Right cardiac atrium (tissue), 5 donors: ENCODE data around the gene ZNF431. TPM values are rescaled to one million over a fixed set of nuclear protein-coding genes. Genes with fewer than 3 reads are reported as not detected.
"Not testable (repeated sequence)": the region's sequence is repeated elsewhere in the genome, so short reads cannot be mapped to it uniquely, and the experiment has no call there.

Experiments
- ATAC-seq, 2 donors: fragments of 200-7000 bp; cut with Tn5 transposase; one replicate each; pipeline versions ENCODE4 v1.8.0 to v1.9.1; 2020; ENCODE audit warnings: moderate library complexity in 2 of 2, mild to moderate bottlenecking in 1 of 2
- DNase-seq, 3 donors: peaks; one replicate each; pipeline ENCODE4 v3.0.0-alpha.2; 2020
- H3K27ac ChIP-seq: one replicate; pipeline ENCODE4 v1.5.1; 2013; ENCODE audit warnings: mild to moderate bottlenecking, low read length, control low read depth, moderate library complexity
- H3K27me3 ChIP-seq: one replicate; pipeline ENCODE4 v1.6.1; 2013; ENCODE audit not compliant: control insufficient read depth, insufficient read depth
- H3K4me1 ChIP-seq: one replicate; pipeline ENCODE4 v1.6.1; 2013; ENCODE audit warnings: low read length; ENCODE audit not compliant: control insufficient read depth, insufficient read depth
- H3K4me3 ChIP-seq: one replicate; pipeline ENCODE4 v1.5.1; 2013; ENCODE audit warnings: low read length, control low read depth
- H3K9me3 ChIP-seq: one replicate; pipeline ENCODE4 v1.6.1; 2013; ENCODE audit warnings: low read length; ENCODE audit not compliant: control insufficient read depth
- WGBS: extraction: QIAGEN DNeasy Blood & Tissue Kit; methylation state at CpG from one replicate; pipeline ENCODE4 v1.1.7; 2013; 5-methylcytosine and 5-hydroxymethylcytosine counted together
- intact Hi-C, 4 donors: fragments of 100-400 bp; cut with DNase I; formaldehyde crosslinking; loops; one replicate each; pipeline versions ENCODE4 v1.11.0 to v1.14.0; 2022 to 2023
- polyA plus RNA-seq: library from polyadenylated mRNA; stranded (reverse); fragments of 200-250 nt; gene quantifications from one replicate; pipeline ENCODE4 v1.2.3, GENCODE V29; 2013
- total RNA-seq, 4 donors: library from RNA; stranded (reverse); fragmentation: NEBNext Ultra II Directional; extraction: Animal tissue kit (Norgen Biotek cat#: 25700); gene quantifications; one replicate each; pipeline ENCODE4 v1.2.1, GENCODE V29; 2021
- donor health status: healthy with polysubstance abuse.
- donor health status: DM: no; HTN: yes; CAD: no.
- donor health status: DM: no; HTN: no; CAD: no.
- donor health status: DM: no; HTN: yes; CAD: no; lungs with severe emphysema.
- donor health status: DM: yes; HTN: yes; CAD: no.

ZNF431 gene
- total and polyA plus RNA-seq, 5 donors: 6.2 to 12.5 (median 9.2) TPM

GRCh38 chr19:21229938-21230337 lies 88.1 kb downstream of the ZNF431 start:
- H3K9me3 ChIP-seq, DNase-seq, H3K27me3 ChIP-seq, H3K27ac ChIP-seq, ATAC-seq, H3K4me1 ChIP-seq, H3K4me3 ChIP-seq, intact Hi-C loops: not testable (repeated sequence)
- WGBS: 72% methylated on average over 3 of the region's 3 CpGs

GRCh38 chr19:21233691-21234090 lies 91.9 kb downstream of the ZNF431 start:
- no peak for ATAC-seq
- H3K9me3 ChIP-seq: no peaks in the 10 kb centered on the region
- DNase-seq: no peak
- H3K27ac ChIP-seq: no peak overlapping the region
- H3K4me3 ChIP-seq: no peak overlapping the region
- intact Hi-C loops: no loop called here
- H3K27me3 ChIP-seq: no peaks in the 10 kb centered on the region
- H3K4me1 ChIP-seq: no peaks in the 10 kb centered on the region
- WGBS: 89% methylated on average over 2 of the region's 2 CpGs

- H3K4me3 ChIP-seq, H3K27me3 ChIP-seq, H3K9me3 ChIP-seq, H3K27ac ChIP-seq, H3K4me1 ChIP-seq, ATAC-seq, intact Hi-C loops, DNase-seq: not testable (repeated sequence)
- WGBS: 91% methylated on average over 4 of the region's 4 CpGs
Measured at GRCh38 chr19:21236751-21237150, 94.9 kb downstream of the ZNF431 start.

GRCh38 chr19:21238670-21239069 lies 96.8 kb downstream of the ZNF431 start:
- WGBS: 79% methylated on average over 2 of the region's 2 CpGs
- ATAC-seq (no peak), DNase-seq (no peak)
- Histone ChIP-seq H3K4me1 (no peaks in the 10 kb centered on the region), H3K4me3 (no peak overlapping the region), H3K9me3 (no peaks in the 10 kb centered on the region), H3K27me3 (no peaks in the 10 kb centered on the region), H3K27ac (no peak overlapping the region)
- intact Hi-C loops: no loop called here

Other genes with a start within 250 kb of the ZNF431 start
- gene ZNF85, start 218.8 kb upstream of the ZNF431 start, total RNA-seq: 1 to 10 TPM; 1.3 to 4.4 (median 3.0) TPM
- 2.4 TPM for gene ZNF85, start 218.8 kb upstream of the ZNF431 start, polyA plus RNA-seq
- 1 to 10 TPM; 3.7 to 7.9 (median 5.5) TPM for gene ZNF430, start 121.4 kb upstream of the ZNF431 start, total RNA-seq
- gene ZNF430, start 121.4 kb upstream of the ZNF431 start, polyA plus RNA-seq: 1.4 TPM
- gene ZNF714, start 59.8 kb upstream of the ZNF431 start, total RNA-seq: 1 to 10 TPM; 2.2 to 3.6 (median 2.6) TPM
- gene ZNF714, start 59.8 kb upstream of the ZNF431 start, polyA plus RNA-seq: 0.79 TPM
- 10 to 100 TPM in 1 of 4 donors, 1 to 10 TPM in 3; 5.5 to 13.3 (median 6.9) TPM for gene ZNF708, start 187.4 kb downstream of the ZNF431 start, total RNA-seq
- 4.2 TPM for gene ZNF708, start 187.4 kb downstream of the ZNF431 start, polyA plus RNA-seq
- gene ZNF738, start 217.0 kb downstream of the ZNF431 start, total RNA-seq: 1 to 10 TPM; 2.3 to 3.2 (median 2.9) TPM
- 2.9 TPM for gene ZNF738, start 217.0 kb downstream of the ZNF431 start, polyA plus RNA-seq